HL-60/S4 treated with retinoic acid at 250 ng/mL for 4 days and 3 days (cell line): ENCODE results near the gene RASGEF1C.
"Not testable (repeated sequence)": the region's sequence is repeated elsewhere in the genome, so short reads cannot be mapped to it uniquely, and the experiment has no call there.

Experiments
- in situ Hi-C: fragments of 300-500 bp; cut with MboI; formaldehyde crosslinking; loops from 2 replicates; pipeline ENCODE4 v1.7.0; 2022; ENCODE audit warnings: low sequenced_read_pairs

Gene RASGEF1C

GRCh38 chr5:180124662-180125061, 84.3 kb downstream of the RASGEF1C start:
- in situ Hi-C loops = not testable (repeated sequence)

DNA sequence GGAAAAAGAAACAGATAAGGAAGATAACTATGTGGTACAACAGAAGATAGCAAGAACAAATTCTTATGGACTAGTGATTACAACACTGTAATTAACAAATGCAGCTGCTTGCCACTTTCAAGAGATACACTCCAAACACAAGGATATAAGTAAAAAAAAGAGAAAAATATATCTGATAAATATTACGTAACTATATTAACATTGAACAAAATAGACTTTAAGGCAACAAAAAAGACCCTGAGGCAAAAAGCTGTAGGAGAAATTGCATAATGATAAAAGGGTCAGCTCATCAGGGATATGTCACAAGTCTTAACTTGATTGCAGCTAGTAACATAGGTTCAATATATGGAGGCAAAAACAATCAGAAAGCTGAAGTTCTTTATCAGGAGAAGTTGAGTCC, 86.1 kb downstream of the RASGEF1C start:
- in situ Hi-C loops = no loop called here

- in situ Hi-C loops = no loop called here
Observed at GRCh38 chr5:180121826-180122413, 87.1 kb downstream of the RASGEF1C start.

GRCh38 chr5:180120237-180121101, 88.5 kb downstream of the RASGEF1C start:
- in situ Hi-C loops = no loop called here

GRCh38 chr5:180119903-180120236, 89.1 kb downstream of the RASGEF1C start:
- in situ Hi-C loops = no loop called here

DNA sequence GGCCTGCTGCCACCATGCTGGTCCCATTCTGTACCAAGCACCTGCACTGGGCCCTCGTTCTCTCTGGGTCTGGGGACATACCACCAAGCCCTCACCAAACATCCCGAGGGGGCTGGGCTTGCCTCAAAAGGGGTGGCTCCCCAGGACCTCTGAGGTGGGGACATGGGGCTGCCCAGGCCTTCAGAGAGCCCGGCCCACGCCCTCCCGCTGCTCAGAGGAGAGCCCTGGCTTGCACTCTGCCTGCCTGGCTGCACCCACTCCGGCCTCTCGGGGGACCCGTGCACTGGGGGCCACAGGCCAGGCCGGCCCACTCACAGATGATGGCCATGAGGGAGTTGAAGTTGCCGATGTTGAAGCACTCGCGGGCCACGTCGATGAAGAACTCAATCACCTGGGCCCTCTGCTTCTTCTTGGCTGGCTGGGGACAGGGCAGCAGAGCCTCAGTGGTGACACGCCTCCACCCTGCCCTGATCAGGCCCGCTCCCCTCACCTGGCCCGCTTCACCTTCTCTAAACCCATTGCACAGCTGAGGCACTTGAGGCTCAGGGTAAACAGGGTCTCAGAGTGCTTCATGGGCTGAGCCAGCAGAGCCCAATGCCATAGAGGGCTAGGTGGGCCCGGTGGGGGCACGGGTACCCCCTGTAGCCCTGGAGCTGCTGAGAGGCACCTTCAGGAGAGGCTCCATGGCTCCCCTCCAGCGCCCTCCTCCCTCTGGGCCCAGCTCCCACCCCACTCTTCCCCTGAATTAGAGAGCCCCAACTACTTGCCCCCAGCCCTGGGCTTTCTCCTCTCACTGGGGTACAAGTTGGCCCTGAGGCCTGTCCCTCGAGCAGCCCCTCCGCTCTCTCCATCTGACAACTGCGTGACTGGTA, 89.7 kb downstream of the RASGEF1C start:
- in situ Hi-C loops = no loop called here

DNA sequence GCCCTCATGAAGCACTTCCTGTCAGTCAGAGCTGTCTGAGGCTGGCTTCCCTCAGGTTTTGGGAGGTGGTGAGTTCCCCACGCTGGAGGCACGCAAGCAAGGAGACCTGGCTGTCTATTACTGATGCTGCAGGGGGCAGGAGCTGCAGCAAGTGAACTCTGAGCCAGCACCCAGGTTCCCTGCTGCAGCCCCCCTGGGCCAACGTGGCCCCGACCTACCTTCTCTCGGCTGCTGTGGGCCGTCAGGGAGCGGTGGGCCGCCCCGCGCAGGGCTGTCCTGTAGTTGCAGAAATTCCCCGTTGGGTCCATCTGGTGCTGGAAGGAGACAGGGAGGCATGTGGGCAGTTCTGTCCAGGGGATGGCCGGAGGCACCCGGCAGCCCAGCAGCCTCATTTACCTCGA, 90.6 kb downstream of the RASGEF1C start:
- in situ Hi-C loops = no loop called here

GRCh38 chr5:180117000-180117725, 91.8 kb downstream of the RASGEF1C start:
- in situ Hi-C loops = no loop called here

DNA sequence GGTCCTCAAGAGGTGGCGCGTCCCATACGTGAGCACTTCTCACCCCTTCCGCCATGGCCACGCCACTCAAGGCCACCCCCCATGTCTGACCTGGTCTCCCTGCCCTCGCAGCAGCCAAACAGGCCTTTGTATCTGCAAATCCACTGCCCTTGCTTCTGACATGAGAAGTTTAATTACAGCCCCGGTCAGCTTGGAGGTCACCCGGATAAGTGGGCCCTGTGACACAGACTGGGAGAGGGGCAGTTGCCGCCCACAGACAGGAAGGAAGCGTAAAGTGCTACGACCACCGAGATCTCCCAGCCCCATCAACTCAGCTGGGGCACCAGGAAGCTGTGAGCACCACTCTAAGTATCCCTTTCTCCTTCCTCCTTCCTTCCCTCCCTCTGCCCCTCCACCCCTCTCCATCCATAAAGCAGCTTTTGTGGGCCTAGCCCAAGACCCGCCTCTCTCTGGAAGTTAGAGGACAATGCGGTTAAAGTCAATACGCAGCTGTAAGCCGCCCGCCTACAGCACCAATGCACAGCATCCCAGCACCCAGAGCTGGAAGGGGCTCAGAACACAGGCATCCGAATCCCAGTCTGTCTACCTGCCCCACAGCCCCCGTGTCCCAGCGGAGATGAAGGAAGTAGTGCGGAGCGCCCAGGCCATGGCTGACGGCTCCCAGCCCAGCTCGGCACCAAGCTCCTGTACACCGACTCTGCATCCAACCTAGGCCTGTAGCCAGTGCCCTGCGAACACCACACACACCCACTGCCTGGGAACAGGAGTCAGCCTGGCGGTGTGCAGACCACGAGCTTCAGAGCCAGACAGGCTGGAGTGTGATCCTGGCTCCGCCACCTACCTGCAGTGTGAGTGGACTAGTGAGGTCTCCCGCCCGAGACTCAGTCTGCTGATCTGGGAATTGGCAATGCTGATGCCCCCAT, 92.7 kb downstream of the RASGEF1C start:
- in situ Hi-C loops = no loop called here

GRCh38 chr5:180115326-180116076, 93.5 kb downstream of the RASGEF1C start:
- in situ Hi-C loops = no loop called here

GRCh38 chr5:180114304-180115003, 94.6 kb downstream of the RASGEF1C start:
- in situ Hi-C loops = no loop called here

DNA sequence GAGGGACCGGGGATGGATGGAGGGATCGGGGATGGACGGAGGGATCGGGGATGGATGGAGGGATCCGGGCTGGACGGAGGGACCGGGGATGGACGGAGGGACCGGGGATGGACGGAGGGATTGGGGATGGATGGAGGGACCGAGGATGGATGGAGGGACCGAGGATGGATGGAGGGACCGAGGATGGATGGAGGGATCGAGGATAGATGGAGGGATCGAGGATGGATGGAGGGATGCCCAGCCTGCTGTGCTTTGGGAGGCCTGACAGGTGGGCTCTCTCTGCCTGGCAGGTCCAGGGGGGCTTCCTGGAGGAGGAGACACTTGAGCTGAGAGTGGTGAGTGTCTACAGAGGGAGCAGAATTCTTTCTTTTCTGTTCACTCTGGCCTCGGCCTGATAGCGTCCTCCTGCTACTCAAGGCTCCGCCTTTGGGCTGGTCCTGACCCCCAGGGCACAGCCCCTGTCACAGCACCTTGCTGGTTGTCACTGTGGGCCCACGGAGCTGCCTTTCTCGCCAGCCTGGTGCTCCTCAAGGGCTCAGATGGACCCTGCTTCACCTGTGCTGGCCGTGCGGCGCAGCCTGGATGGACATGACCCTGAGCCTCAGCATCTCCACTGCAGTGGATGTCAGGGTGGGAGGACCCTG, 95.2 kb downstream of the RASGEF1C start:
- in situ Hi-C loops = no loop called here

- in situ Hi-C loops = no loop called here
Observed at GRCh38 chr5:180112181-180112861, 96.7 kb downstream of the RASGEF1C start.

- in situ Hi-C loops = no loop called here
Observed at GRCh38 chr5:180111273-180112002, 97.6 kb downstream of the RASGEF1C start.

DNA sequence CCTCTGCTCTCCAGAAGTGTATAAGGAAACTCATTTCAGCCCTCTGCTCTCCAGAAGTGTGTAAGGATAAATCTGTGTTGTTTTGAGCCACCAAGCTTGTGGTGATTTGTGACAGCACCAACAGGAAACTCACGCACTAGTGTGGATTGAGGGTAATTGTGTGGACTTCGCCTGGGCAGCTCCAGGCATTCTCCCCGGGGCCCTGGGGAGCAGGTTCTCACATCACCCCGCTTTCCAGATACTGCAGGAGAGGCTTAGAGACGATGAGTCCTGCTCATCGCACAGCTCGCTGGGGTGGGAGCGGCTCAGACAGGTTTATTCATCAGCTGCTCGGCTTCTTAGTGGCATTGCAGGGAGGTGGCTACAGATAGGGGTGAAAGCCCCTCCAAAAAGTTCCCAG, 99.1 kb downstream of the RASGEF1C start:
- in situ Hi-C loops = no loop called here

GRCh38 chr5:180107005-180107404, 102.0 kb downstream of the RASGEF1C start:
- in situ Hi-C loops = no loop called here

DNA sequence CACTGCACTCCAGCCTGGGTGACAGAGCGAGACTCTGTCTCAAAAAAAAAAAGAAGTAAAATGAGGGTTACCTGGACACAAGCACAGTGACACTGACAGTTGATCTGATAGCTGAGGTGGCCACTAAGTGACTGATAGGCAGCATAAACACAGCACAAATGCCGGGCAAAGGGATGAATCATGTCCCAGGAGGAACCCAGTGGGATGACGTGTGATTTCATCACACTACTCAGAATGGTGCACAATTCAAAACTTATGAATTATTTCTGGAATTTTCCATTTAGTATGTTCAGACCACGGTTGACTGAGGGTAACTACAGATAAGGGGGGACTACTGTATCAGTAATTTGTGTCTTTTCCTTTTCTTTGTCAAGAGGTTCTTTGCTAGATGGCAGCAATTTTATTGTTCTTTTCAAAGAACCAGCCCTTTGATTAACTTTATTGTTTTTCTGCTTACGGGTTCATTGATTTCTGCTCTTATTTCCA, 103.1 kb downstream of the RASGEF1C start:
- in situ Hi-C loops = no loop called here
